M059J (cell line): ENCODE measurements around the gene PRSS37. TPM values are rescaled to one million over a fixed set of nuclear protein-coding genes. Genes with fewer than 3 reads are reported as not detected.
"Not testable (repeated sequence)": the region's sequence is repeated elsewhere in the genome, so short reads cannot be mapped to it uniquely, and the experiment has no call there.

ENCODE experiments used
- DNase-seq: peaks from one replicate; pipeline ENCODE4 v3.0.0-alpha.2; 2012; ENCODE audit warnings: low read depth
- total RNA-seq: library from RNA; depleted of rRNA; stranded (reverse); fragments of >200 nt; shearing (Covaris generic); gene quantifications from 2 replicates; pipeline ENCODE4 v1.2.3, GENCODE V29; 2014; rRNA removed

The PRSS37 gene
- total RNA-seq, result not detected in 2 replicates

DNA sequence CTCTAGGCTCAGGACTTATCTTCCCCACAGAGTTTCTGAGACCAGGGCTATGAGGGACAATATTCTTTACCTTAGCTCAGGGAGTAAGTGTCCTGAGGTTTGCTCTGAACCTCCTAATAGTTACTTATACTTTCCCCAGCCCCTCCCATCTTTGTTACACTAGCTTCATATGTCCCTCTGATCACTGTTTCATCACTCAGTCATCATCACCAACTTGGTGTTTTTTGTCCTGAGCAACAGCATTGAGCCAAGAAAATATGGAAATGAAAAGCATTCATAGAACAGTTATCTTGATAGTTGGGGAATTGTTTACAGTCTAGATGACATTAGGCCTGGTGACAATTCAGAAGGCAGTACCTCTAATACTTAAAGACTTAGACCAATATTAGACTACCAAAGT is at the start of gene PRSS37:
TSS of gene PRSS37 (minus strand) at position 101 of the 400 bp plus-strand sequence. CDS start 436 bp downstream, outside the sequence.
- no peak for DNase-seq

DNA sequence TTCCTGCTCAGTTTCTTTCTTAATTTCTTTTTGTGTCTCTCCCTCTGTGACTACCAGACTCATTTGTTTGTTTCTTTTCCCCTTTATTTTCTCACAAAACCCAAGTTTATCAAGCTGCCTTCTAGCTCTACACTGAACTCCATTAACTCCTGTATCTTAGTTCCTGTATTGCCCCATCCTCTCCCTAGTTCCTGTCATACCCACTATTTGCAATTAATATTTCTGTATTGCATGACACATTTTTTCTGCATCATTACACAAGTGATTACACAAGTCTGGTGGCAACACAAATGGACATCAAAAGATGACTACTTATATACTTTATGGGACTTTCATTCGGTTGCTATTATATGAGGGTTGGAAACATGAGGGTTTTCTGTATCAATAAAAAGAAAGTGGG is 48.0 kb upstream of the PRSS37 start:
- DNase-seq, result no peak

DNA sequence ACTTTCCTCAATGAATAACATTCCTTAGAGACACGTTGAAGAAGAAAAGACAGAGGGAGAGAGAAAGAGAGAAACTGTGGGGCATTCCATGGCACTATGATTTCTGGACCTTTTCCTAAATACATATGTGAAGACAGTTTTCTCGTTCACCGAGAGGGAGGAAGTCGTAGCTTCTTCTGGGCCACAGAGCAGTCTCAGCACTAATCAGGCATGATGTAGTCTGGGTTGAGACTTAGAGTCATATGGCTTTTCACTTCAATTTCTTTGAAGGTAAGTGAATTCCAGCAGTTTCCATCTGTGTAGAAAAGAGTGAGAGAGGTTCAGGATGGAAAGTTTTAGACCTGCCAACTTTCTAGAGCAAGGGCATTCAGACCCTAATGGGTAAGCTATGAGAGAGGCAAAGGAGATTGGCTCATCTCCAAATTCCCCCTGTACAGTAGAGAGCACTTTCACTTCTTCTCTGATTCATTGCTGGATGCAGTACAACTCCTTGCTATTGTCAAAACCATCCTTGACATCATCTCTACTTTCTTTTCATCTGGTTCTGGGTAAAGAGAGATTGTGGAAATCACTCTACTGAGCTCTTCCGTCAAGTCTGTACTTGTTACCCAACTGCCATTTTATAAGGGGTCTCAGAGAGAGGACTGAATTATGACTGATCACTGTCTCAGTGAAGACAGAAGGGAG is 43.4 kb upstream of the PRSS37 start:
- DNase-seq, result no peak

DNA sequence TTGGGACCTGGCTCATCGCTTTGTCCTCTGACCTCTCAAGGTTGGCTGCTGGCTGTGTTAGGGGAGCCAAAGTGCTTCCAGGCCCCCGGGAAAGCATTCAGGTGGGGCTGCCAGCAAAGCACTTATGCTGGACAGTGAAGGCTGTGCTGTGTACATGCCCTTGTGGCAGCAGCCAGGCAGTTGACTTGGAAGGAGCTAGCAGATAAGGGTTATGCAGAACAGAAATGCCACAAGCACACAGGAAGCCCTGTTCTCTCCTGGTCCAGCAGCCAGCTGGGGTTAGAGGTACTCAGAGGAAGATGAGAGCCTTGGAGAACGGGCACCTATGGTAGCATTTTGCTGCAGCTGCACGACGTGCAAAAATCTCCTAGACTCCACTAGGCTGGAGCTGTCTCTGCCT is 39.7 kb upstream of the PRSS37 start:
- DNase-seq, result no peak

DNA sequence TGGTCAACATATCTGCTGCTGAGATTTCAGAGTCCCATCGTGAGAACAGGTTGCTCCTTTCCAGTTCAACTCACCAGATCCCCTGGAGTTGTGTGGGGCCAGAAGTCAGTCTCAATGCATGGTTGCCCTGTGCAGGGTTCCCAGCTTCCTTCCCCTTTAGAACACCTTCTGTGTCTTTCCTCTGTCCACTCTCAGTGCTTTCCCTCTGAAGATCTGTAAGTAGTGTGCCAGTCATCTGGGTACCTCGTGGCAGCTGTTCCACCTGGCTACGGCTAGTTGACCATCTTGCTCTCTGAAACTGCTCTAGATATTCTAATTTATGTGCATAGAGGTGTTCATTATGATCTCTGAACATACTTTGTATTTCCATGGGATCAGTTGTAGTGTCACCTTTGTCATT is 36.1 kb upstream of the PRSS37 start:
- DNase-seq, result no peak

DNA sequence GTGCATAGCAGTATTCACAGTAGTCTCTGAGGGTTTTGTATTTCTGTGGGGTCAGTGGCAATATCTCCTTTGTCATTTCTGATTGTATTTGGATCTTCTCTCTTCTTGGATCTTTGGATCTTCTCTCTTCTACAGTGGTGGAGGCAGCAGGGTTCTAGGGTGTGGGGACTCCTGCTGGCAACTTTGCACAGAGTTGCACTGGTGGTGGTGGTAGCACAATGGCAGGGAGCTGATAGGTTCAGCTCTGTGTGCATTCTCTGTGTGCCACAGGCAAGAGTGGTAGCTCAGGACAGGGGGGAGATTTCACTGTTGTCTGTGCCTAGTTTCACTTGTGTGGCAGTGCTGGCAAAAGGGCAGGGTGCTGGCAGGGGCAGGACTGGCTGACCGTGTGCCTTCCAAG is 35.1 kb upstream of the PRSS37 start:
- no peak for DNase-seq

GRCh38 chr7:141875453-141875852 is 34.2 kb upstream of the PRSS37 start:
- DNase-seq, result no peak

DNA sequence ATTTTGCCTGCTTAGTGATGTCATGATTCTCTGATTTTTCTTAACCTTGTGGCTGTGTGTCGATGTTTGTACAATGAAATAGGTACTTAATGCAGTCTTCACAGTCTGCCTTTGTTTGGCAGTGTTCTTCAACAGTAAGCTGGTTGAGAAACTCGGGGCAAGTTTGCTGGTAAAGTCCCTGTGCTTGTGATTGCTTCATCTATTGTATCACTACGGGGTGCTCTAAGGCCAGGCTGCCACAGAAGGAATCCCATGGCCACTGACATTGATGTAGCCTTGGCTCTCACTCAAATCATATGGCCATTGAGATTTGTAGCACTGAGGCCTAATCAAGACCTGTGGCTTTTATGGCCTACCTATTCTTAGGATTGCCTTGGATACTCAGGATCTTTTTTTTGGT is 33.5 kb upstream of the PRSS37 start:
- no peak for DNase-seq

- no peak for DNase-seq
Measured at GRCh38 chr7:141872931-141873330, 31.6 kb upstream of the PRSS37 start.

GRCh38 chr7:141866974-141867373 is 25.7 kb upstream of the PRSS37 start:
- DNase-seq, result no peak

DNA sequence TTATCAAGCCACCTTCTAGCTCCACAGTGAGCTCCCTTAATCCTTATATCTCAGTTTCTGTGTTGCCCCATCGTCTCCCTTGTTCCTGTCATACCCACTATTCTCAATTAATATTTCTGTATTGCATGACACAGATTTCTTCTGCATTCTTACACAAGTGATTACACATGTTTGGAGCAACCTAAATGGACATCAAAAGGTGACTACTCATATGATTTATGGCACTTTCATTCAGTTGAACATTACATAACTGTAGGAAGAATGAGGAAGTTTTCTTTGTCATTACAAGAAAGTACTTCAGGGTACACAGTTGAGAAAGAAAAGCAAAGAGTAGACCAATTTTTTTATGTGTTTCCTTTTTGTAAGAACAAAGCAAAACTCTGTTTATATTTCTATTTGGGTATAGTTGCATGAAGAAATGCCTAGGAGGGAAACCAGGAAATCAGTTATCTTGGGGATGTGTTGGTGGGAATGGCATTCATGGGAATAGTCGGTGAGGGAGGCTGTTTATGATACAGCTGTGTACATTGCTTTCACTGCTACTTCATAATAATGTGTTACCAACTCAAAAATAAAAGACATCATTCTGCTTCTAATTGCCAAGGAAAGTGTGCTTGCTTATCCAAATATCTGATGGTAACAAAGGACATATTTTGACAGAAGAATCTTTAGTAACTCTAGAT is 23.6 kb upstream of the PRSS37 start:
- no peak for DNase-seq

DNA sequence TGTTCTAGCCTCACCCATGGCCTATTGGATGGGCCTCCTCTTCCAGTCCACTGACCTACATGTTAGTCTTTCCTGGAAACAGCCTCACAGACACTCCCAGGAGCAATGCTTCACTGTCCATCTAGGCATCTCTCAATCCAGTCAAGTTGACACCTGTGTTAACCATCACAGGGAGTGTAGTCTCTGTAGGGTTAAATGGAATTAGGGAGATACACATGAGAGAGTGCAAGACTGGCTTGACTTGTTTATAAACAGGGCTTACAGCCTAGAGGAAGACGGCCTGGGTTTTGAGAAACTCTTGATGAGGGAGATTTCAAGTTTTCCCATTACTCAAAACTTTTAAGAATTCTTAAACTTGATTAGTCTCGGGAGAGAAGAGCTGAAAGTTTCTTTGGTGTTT is 18.9 kb upstream of the PRSS37 start:
- no peak for DNase-seq

DNA sequence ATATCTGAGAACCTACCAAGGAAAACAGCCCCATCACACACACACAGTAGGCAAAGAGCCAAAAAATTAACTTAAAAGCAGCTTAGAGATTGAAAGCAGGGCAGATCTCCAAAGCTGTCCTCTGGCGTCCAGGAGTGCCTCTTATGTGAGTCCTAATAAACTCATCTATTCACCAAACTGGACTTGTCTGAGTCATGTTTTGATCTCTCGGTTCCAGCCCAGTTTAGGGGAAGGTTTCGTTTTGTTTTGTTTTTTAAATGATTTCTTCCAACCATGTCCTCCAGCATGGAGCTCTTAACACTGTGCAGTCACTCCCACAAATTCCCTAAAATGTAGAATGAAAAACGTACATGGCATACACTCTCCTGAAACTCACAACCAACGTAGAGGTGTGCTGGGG is 6.7 kb upstream of the PRSS37 start:
- no peak for DNase-seq

GRCh38 chr7:141844256-141844655 is 3.0 kb upstream of the PRSS37 start:
- DNase-seq, result no peak

DNA sequence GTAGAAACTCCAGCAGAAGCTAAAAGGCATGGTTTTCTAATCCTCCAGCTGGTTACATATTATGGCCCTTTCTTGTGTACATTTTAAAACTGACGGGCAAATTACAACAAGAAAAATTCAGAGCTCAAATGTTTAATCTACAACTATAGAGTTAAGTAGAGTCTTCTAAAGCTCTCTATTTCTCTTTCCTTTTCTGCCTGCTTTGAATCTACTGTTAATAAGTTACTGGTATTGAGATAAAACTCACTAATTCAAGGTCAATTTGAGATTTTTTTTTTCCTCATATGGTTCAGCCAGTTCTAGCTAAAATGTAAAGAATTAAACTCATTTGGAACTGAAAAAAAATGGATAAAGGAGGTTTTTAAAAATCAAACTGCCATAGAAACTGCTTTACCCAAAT is 1.6 kb upstream of the PRSS37 start:
- DNase-seq, result no peak

DNA sequence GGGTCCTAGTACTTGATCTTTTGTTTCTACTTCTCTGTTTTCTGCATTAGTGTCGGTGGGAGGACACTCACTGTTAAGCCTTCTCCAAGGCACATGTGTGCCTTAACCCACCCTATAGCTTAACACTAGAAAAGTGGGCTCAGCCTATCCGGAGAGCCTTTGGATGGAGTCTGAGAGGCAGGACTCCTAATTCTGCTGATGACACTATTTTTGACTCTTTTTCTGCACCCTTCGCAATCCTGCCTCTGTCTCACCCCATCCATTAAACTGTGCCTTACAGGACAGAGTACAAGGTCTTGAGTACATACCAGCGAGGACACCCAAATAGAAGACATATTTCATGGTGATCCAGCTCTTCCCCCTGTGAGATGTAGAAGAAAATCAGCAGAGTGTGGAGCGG is 577 bp downstream of the PRSS37 start:
- no peak for DNase-seq

DNA sequence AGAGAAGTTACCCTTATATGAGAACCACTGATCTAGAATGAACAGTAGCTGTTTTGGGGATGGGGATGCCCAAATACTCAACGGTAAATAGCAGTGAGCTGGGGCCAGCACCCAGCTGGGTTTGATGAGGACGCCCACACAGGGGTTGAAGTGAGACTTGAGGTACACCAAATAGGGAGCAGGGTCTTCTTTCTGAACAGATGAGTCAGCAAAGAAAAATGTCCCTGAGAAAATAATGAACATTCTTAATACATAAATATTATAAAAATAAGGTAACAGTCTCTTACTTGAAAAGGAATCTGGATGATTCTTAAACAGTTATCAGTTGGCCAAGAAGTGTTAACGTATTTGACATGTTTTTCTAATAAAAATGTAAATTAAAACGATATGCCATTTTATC is 2.0 kb downstream of the PRSS37 start:
- no peak for DNase-seq

GRCh38 chr7:141838581-141838980 is 2.7 kb downstream of the PRSS37 start:
- no peak for DNase-seq

DNA sequence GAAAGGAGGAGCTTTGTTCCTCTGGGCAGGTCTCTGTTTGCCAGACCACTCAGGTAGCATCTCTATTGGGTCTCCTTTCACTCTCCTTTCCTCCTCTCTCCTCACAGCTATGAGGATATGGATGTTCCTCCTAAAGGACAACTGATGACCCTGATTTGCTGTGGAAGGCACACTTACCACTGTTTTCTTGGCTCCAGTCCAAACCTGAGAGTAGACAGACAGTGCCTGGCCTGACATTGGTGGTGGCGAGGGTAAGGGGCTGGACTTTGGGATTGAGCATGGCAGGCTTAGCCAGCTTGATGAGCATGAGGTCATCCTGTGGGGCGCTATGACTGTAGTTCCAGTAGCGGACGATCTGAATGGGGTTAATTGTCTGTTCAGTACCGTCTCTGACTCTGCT is 3.6 kb downstream of the PRSS37 start:
- no peak for DNase-seq

GRCh38 chr7:141822432-141822831 is 18.9 kb downstream of the PRSS37 start:
- DNase-seq, result not testable (repeated sequence)

- DNase-seq, result no peak
Measured at GRCh38 chr7:141820067-141820466, 21.2 kb downstream of the PRSS37 start.

DNA sequence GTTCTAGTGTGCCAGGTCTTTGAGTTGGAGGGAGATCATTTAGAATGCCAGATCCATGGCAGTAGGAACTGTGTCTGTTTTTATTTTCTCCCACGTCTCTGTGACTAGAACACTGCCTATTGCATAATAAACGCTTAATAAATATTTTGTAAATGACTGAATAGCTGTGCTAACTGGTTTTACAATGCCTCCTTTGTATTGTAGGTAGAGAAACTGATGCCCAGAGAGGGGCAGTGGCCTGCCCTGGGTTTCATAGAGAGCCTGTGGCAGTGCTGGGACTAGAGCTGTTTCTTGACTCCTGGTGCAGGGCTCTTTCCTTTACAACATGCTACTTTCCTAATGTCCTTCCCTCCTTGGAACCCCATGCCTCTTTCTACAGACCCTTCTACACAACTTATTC is 48.8 kb downstream of the PRSS37 start:
- no peak for DNase-seq

GRCh38 chr7:141789917-141790316 is 51.4 kb downstream of the PRSS37 start, which contains the start of gene TAS2R5:
Gene TAS2R5 (plus strand): TSS chr7:141790217. CDS start chr7:141790362, 145 bp downstream.
- DNase-seq, result no peak

- DNase-seq, result no peak
Measured at GRCh38 chr7:141788296-141788695, 53.0 kb downstream of the PRSS37 start.
